AG09309 (cell line): ENCODE measurements around the gene BTBD6.

Experiments
- DNase-seq: peaks from one replicate; pipeline ENCODE4 v3.0.0-alpha.2; 2010; ENCODE audit warnings: low read depth
- H3K4me3 ChIP-seq: 2 replicates; pipeline ENCODE4 v1.5.1; 2011; ENCODE audit warnings: mild to moderate bottlenecking, low read depth, low read length, moderate library complexity; ENCODE audit not compliant: control insufficient read depth
- TF ChIP-seq, protein P1 (sequence below): IDR thresholded peaks from 2 replicates; pipeline ENCODE4 v1.5.1; 2011; ENCODE audit warnings: mild to moderate bottlenecking, low read depth, low read length, inconsistent platforms; ENCODE audit not compliant: insufficient read depth, control insufficient read depth; ENCODE audit errors: missing control alignments

The BTBD6 gene

DNA sequence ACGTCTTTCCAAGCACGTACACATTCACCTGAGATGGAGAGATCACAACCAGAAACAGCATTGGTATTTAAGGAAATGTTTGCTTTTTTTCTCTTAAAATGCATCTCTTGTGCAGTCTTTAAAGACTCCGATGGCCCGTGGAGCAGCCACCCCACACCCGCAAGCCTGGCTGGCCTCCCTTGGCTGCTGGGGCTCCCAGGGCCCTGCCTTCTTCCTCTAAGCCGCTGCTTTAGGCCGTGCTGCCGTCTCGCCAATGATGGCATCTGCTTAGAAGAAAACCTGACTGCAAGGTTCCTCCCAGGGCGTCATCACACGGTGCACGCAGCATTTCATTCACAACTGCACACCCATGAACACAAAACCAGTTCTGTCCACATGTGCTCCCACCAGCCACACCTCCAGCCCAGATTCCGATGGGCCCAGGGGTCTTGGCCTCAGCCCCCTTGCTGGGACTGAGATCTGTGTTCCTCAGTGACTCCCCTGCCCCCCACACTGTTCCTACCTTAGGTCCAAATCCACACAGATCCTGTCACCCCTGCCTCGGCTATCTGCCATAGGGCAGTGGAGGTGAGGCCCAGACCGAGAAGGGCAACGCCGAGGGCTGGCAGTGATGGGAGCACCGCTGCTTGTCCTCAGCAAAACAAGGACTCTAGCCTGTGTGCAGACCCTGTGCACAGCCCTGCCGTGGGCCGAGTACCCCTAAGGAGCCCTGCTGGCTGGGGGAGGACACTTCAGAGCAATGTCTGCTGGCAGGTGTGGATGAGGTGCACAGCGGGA lies 4.4 kb downstream of the BTBD6 start:
- no peak overlapping the region for H3K4me3 ChIP-seq
- TF ChIP-seq, protein P1, sequence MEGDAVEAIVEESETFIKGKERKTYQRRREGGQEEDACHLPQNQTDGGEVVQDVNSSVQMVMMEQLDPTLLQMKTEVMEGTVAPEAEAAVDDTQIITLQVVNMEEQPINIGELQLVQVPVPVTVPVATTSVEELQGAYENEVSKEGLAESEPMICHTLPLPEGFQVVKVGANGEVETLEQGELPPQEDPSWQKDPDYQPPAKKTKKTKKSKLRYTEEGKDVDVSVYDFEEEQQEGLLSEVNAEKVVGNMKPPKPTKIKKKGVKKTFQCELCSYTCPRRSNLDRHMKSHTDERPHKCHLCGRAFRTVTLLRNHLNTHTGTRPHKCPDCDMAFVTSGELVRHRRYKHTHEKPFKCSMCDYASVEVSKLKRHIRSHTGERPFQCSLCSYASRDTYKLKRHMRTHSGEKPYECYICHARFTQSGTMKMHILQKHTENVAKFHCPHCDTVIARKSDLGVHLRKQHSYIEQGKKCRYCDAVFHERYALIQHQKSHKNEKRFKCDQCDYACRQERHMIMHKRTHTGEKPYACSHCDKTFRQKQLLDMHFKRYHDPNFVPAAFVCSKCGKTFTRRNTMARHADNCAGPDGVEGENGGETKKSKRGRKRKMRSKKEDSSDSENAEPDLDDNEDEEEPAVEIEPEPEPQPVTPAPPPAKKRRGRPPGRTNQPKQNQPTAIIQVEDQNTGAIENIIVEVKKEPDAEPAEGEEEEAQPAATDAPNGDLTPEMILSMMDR, result no peak
- no peak for DNase-seq

DNA sequence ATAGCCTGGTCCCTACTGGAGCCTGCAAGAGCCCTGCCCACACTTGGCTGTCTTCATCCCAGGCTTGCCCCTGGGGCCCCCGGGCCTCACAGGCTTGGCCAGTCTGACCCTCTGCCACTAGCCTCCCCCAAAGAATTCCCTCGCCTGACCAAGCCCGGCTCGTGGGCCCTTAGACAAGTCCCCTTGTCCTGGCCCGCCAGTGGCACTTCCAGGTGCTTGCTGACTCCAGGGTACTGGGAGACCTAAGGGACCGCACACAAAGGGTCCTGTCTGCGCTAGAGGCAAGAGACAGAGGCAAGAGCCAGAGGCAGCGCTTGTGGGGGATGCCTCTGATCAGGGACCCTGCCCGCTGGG lies 5.0 kb downstream of the BTBD6 start:
- TF ChIP-seq, protein P1, result no peak
- DNase-seq, result no peak
- H3K4me3 ChIP-seq, result no peak overlapping the region

DNA sequence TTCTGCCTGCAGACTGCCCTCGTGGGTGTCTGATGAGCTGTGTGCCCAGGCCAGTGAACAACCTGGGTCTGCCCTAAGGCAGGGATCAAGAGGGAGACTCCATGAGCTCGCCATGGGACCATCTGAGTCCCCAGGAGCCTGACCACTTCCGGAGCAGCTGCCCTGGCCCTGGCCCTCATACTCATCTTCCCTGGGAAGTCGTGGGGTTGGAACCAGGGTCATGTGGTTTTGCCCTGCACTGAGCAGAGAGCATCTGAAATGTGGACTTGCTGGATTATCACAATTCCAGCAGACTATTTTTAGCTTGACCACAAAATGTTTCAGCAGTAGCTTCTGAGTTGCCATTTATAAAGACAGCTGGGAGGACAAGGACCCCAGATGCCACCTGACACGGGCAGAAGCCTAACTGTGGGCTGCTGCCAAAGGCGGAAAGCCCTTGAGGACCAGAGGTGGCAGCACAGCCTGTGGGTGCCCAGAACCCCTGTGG lies 6.7 kb downstream of the BTBD6 start:
- DNase-seq, result no peak
- H3K4me3 ChIP-seq, result no peak overlapping the region
- TF ChIP-seq, protein P1, result no peak

DNA sequence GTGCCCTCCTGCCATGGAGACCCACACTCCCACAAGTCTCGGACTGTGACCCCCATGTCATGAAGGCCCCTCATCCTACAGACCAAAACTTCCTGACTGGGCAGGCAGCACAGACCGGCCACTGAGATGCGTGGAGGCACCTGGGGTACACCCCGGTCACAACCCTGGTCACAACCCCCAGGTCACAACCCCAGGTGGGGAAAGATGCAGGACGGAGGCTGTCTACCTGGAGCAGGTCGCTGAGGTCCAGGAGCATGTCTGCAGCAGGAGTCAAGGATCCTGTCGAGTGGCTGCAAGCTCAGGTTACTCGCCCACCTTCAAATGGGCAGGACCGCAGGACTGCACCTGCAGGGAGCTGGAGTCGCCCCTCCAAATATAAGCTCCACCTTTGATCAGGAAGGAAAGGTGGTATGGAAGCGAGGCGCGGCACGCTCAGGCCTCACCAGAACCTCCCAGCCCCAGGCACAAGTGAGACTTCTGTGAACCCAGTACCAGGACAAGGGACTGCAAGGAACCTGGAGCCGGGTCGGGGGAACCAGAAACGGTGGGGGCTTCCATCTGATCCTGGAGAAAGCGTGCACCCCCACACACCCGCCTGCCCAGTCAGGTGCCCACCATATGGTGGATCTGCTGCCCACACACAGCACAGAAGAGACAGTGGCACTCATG lies 8.1 kb downstream of the BTBD6 start:
- no peak overlapping the region for H3K4me3 ChIP-seq
- TF ChIP-seq, protein P1, result no peak
- DNase-seq, result no peak

DNA sequence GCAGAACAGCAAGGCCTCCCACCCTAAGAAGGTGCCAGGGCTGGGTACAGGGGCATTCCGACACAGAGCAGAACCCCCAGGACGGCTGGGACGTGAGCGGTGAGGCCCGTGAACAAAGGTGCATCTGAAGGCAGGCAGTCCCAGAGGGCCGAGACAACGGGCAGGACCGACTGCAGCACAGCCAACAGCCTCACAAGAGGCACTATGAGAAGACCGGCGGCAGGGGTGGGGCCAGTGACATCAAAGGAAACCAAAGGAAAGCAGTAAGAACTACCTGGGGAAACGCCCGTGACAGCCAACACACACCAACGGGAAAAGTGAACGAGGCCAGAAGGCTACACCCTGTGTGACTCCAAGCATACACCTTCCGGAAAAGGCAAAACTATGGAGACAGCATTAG lies 9.1 kb downstream of the BTBD6 start:
- no peak overlapping the region for H3K4me3 ChIP-seq
- TF ChIP-seq, protein P1, result no peak
- no peak for DNase-seq

DNA sequence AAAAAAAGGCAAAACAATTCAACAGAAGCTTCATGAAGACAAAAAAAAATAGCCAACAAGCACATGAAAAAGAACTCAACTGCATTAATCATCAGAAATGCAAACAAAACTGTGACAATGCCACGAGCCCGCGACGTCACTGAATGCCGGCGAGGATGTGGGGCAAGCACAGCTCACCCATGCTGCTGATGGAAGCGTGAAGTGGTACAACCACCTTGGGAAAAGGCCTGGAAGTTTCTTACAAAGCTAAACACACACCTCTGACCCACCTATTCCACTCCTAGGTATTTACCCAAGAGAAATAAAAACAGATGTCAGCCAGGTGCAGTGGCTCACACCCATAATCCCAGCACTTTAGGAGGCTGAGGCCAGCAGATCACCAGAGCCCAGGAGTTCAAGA lies 10.5 kb downstream of the BTBD6 start:
- DNase-seq, result no peak
- TF ChIP-seq, protein P1, result no peak
- H3K4me3 ChIP-seq, result no peak overlapping the region

DNA sequence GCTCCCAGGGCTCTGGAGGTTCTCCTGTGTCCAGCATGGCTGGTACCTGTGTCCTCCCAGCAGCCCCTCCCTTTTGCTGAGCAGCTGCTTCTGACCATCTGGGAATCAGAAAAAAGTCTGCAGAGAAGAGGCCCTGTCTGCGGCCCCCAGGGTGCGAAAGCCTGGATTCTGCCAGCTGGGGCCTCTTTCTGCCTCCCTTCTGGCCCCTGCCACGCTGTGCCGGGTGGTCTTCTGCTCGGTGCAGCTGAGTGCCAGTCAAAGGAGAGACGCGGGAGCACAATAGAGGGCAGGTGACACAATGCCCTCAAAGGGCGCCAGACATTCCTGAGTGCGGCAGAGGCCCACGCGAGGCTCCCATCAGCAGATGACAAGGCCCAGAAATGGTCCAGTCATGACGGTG lies 12.6 kb downstream of the BTBD6 start:
- TF ChIP-seq, protein P1, result no peak
- H3K4me3 ChIP-seq, result no peak overlapping the region
- no peak for DNase-seq
